GM12874 (cell line): Measurements from ENCODE around the gene MBD3.

Source experiments
- TF ChIP-seq, protein P1 (sequence below): IDR thresholded peaks from 2 replicates; pipeline ENCODE4 v1.5.1; 2011; ENCODE audit warnings: low read depth, mild to moderate bottlenecking, control low read depth, low read length, moderate library complexity; ENCODE audit not compliant: insufficient read depth

Gene MBD3, protein sequence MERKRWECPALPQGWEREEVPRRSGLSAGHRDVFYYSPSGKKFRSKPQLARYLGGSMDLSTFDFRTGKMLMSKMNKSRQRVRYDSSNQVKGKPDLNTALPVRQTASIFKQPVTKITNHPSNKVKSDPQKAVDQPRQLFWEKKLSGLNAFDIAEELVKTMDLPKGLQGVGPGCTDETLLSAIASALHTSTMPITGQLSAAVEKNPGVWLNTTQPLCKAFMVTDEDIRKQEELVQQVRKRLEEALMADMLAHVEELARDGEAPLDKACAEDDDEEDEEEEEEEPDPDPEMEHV

DNA sequence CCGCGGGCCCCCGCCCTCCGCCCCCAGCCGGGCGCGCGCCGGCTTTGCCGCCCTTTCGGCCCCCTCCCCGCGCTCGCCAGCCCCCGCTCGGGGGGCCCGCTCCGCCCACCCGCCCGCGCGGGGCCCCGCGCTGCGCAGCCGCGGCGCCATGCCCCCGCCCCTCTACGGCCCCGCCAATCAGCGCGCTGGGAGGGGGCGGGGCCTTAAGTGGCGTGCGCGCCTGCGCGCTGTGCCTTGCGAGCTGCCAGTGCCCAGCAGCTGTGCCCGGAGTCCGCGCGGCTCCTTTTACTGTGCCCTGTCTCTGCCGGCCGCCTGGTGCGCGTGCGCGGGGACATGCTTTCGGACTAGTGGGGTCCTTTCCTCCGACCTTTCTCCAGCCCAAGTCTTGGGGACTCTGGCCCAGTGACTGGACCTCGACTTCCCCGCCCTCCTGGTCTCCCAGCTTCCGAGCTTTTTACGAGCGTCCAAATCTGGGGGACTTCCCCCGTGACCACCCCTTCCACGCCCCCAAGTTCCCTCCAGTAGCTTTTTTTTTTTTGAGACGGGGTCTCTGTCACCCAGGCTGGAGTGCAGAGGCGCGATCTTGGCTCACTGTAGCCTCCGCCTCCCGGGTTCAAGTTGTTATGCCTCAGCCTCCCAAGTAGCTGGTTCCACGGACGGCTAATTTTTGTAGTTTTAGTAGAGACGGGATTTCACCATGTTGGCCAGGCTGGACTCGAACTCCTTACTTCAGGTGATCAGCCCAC is at the start of gene MBD3:
Gene MBD3, minus strand, starts transcription at position 111 of the 746 bp plus-strand sequence. CDS start 234 bp downstream, outside the sequence.
- TF ChIP-seq, protein P1, sequence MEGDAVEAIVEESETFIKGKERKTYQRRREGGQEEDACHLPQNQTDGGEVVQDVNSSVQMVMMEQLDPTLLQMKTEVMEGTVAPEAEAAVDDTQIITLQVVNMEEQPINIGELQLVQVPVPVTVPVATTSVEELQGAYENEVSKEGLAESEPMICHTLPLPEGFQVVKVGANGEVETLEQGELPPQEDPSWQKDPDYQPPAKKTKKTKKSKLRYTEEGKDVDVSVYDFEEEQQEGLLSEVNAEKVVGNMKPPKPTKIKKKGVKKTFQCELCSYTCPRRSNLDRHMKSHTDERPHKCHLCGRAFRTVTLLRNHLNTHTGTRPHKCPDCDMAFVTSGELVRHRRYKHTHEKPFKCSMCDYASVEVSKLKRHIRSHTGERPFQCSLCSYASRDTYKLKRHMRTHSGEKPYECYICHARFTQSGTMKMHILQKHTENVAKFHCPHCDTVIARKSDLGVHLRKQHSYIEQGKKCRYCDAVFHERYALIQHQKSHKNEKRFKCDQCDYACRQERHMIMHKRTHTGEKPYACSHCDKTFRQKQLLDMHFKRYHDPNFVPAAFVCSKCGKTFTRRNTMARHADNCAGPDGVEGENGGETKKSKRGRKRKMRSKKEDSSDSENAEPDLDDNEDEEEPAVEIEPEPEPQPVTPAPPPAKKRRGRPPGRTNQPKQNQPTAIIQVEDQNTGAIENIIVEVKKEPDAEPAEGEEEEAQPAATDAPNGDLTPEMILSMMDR: no peak

DNA sequence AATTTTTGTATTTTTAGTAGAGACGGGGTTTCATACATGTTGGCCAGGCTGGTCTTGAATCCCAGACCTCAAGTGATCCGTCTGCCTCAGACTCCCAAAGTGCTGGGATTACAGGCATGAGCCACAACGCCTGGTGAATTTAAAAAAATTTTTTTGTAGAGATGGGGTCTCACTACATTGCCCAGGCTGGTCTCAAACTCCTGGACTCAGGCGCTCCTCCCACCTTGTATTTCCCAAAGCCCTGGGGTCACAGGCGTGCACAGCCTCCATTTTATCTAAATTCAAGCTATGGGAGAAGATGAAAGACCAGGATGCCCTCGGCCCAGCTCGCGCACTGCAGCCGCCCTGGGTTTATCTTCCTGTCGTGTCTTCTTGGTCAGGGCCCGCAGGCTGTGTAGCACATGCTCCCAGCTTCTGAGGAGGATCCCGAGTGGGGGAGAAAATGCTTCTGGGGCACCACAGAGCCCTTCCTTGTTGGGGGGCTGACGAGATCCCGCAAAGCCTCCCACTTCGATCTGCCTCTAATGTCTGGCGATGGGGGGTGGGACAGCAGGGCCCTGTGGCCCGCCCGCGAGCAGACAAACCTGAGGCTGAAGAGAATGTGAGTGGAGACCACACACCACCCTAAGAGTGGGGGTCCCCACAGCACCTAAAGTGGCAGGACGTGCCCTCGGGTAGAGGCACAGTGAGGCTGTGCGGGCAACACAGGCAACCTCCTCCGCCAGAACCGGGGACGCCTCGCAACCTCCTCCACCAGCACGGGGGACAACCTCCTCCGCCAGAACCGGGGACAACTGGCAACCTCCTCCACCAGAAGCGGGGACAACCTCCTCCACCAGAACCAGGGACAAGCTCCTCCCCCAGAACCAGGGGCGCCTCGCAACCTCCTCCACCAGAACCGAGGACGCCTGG is 43.9 kb upstream of the MBD3 start:
- TF ChIP-seq, protein P1: no peak

DNA sequence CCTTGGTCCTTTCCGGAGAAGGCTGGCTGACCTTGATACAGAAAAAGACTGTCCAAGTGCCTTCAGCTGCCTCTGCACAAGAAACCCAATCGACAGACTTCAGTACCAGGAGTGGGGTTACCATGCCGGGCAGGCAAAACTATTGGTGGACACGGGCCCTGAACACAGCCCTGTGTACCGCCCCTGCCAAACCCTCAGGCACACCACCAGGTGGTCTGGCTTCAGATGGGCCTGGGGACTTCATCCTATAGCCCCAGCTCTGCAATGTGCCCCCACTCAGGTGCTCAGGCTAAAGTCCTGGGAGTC is 42.2 kb upstream of the MBD3 start:
- TF ChIP-seq, protein P1: no peak

DNA sequence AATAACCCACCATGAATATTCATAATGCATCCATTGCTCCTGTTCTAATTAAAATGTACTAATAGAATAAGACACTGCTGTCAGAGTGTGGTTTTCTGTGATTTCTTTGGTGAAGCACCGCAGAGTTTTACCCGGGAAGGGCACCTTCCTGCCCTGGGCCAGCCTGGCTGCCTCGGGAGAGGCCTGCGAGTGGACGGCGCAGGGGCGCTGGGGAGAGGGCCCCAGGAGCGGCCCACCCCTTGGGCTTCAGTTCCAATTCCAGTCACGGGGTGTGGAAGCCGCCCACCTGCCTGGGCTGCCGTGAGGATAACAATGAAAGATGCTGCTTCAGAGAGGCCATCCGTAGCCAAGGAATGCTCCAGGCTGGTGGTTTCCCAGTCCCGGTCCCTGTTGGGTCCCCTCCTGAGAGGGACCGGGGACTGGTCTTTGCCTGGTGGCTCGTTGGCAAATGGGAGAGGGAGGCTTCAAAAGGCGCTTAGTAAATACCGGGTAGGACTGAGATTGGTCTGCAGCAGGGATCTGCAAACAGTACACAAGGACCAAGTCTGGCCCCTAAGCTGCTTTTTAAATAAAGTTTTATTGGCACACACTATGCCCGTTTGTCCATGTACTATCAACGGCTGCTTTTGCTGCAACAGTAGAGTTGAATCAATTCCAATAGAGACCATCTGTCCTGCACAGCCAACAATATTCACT is 41.7 kb upstream of the MBD3 start:
- TF ChIP-seq, protein P1: no peak

DNA sequence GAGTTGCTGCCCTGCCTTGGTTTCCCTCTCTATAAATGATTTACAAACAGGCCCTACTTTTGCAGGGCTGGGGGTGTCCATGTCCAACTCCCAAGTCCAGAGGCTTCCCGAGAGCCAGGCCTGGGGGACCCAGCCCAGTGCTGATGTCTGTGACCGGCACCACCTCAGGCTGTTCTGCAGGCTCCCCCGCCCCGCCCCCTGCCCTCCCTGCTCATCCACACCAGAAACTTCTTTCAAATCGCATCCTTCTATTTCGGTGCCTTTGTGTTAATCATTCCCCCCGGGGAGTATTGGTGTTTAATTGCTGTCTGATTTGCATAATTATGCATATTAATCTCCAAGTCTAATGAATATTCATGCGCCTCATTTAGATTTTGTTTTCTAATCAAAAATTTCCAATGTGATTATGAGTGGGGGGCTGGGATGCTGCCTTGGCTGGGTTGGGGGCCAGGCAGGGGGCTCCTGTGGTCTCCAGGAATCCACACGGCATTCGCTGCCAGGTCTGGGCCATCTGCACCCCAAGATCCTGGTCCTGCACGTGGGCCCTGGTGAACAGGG is 40.7 kb upstream of the MBD3 start:
- TF ChIP-seq, protein P1: no peak

DNA sequence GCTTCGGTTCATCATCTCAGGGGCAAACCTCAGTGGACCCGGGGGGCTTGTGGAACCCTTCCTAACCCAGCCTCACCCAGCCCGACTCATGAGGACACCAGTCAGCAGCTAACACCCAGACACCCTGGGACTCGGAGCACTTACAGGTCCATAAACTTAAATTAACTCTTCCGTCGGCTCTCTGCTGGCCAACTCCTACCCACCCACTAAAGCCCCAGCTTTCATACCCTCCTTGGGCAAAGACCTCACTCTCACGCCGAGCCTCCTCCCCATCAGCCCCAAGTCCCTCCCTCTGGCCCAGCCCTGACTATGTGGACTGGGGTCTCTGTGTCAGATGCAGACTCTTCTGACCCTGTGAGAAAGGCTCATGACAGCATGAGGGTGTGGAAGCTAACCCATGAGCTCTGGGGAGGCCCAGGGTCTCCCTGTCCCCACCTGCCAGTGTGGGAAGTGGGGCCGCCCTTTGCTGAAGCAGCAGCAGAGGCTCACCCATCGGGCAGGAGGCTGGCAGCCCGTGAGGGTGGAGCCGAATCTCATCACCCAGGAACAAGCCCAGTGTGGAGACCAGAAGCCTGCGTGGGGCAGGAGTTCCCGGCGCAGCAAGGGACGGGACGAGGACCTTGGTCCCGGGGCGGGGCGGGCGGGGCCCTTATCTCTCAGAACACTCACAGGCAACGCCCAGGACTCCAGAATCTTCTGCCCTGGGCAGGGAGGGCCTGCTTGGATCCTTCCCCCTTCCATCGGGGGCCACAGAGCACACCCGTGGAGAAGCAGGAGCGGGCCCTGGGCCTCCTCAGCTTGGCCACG is 40.0 kb upstream of the MBD3 start:
- TF ChIP-seq, protein P1: no peak
